CD14-positive monocyte (primary cell): Measurements from ENCODE around the gene SMARCD2. TPM values are rescaled to one million over a fixed set of nuclear protein-coding genes. Genes with fewer than 3 reads are reported as not detected.
A peak's percentile ranks its signal among the peaks of the same experiment; 100 is the strongest.

ENCODE experiments used
- DNase-seq, 3 donors: peaks; one replicate each; pipeline ENCODE4 v3.0.0-alpha.2; 2011 to 2022
- H2AFZ ChIP-seq: 2 replicates; pipeline ENCODE4 v1.6.0; 2012; ENCODE audit warnings: mild to moderate bottlenecking, low read depth, low read length, inconsistent platforms; ENCODE audit not compliant: insufficient read depth, poor library complexity, severe bottlenecking
- H3K27ac ChIP-seq, 2 donors: 1 replicate in 1 of 2; 2 replicates in 1 of 2; pipeline ENCODE4 v1.5.1; 2012 to 2013; ENCODE audit warnings: low read length in 2 of 2, control low read depth in 1 of 2, inconsistent platforms in 1 of 2, low read depth in 1 of 2, mild to moderate bottlenecking in 1 of 2
- H3K27me3 ChIP-seq, 2 donors: one replicate each; pipeline versions ENCODE4 v1.6.0 to v1.6.1; 2011 to 2013; ENCODE audit warnings: low read length in 2 of 2; ENCODE audit not compliant: control insufficient read depth in 2 of 2, insufficient read depth in 2 of 2
- H3K36me3 ChIP-seq, 2 donors: replicated peaks in 1 of 2; 1 replicate in 1 of 2; 2 replicates in 1 of 2; pipeline versions ENCODE4 v1.5.1 to v1.6.1; 2012 to 2013; ENCODE audit warnings: low read length in 2 of 2, control low read depth in 1 of 2, inconsistent platforms in 1 of 2, mild to moderate bottlenecking in 1 of 2; ENCODE audit not compliant: insufficient read depth in 2 of 2, control insufficient read depth in 1 of 2
- H3K4me1 ChIP-seq, 2 donors: 1 replicate in 1 of 2; 2 replicates in 1 of 2; pipeline versions ENCODE4 v1.5.1 to v1.6.1; 2012 to 2013; ENCODE audit warnings: low read length in 2 of 2, control low read depth in 1 of 2, inconsistent platforms in 1 of 2, mild to moderate bottlenecking in 1 of 2, moderate library complexity in 1 of 2; ENCODE audit not compliant: insufficient read depth in 2 of 2, control insufficient read depth in 1 of 2
- H3K4me2 ChIP-seq: replicated peaks from 2 replicates; pipeline ENCODE3; 2012; ENCODE audit warnings: low read length, moderate library complexity, mild to moderate bottlenecking; ENCODE audit not compliant: poor library complexity, severe bottlenecking; ENCODE audit errors: extremely low read depth
- H3K4me3 ChIP-seq, 3 experiments: fragments of 200-600 bp in 1 of 3; sonication (generic) in 1 of 3; replicated peaks in 1 of 3; 1 replicate in 2 of 3; 2 replicates in 1 of 3; pipeline ENCODE4 v1.5.1; 2011 to 2013; ENCODE audit warnings: low read length in 3 of 3, mild to moderate bottlenecking in 3 of 3, control low read depth in 2 of 3, low read depth in 2 of 3, inconsistent platforms in 1 of 3, moderate library complexity in 1 of 3
- H3K79me2 ChIP-seq: 2 replicates; pipeline ENCODE4 v1.6.0; 2012; ENCODE audit warnings: mild to moderate bottlenecking, control low read depth, inconsistent platforms, low read length, moderate library complexity; ENCODE audit not compliant: insufficient read depth
- H3K9ac ChIP-seq: 2 replicates; pipeline ENCODE4 v1.6.0; 2017; ENCODE audit warnings: low read length, mild to moderate bottlenecking; ENCODE audit not compliant: insufficient read depth, poor library complexity, severe bottlenecking
- H3K9me3 ChIP-seq, 2 donors: replicated peaks in 1 of 2; 1 replicate in 1 of 2; 2 replicates in 1 of 2; pipeline versions ENCODE4 v1.5.1 to v1.6.1; 2012 to 2013; ENCODE audit warnings: low read length in 2 of 2, control low read depth in 1 of 2; ENCODE audit not compliant: control insufficient read depth in 1 of 2, insufficient read depth in 1 of 2
- H4K20me1 ChIP-seq: 2 replicates; pipeline ENCODE4 v1.6.0; 2012; ENCODE audit warnings: mild to moderate bottlenecking, low read length, control low read depth, moderate library complexity; ENCODE audit not compliant: insufficient read depth
- H3K27ac Mint-ChIP-seq, 7 donors: one replicate each; pipeline ENCODE4 v1.8.0; 2020; ENCODE audit warnings: mild to moderate bottlenecking in 7 of 7, mixed read lengths in 7 of 7, moderate library complexity in 6 of 7, inconsistent platforms in 2 of 7
- H3K27me3 Mint-ChIP-seq, 3 donors: one replicate each; pipeline ENCODE4 v1.8.0; 2021 to 2022; ENCODE audit warnings: low read depth in 3 of 3, mild to moderate bottlenecking in 3 of 3, mixed read lengths in 3 of 3, moderate library complexity in 3 of 3, inconsistent platforms in 1 of 3
- H3K36me3 Mint-ChIP-seq, 2 donors: one replicate each; pipeline ENCODE4 v1.8.0; 2020; ENCODE audit warnings: mixed read lengths in 2 of 2, inconsistent platforms in 1 of 2, mild to moderate bottlenecking in 1 of 2
- H3K4me1 Mint-ChIP-seq: one replicate; pipeline ENCODE4 v1.8.0; 2020; ENCODE audit warnings: mild to moderate bottlenecking, mixed read lengths
- H3K4me3 Mint-ChIP-seq, 2 donors: one replicate each; pipeline ENCODE4 v1.8.0; 2020; ENCODE audit warnings: mild to moderate bottlenecking in 2 of 2, mixed read lengths in 2 of 2, moderate library complexity in 1 of 2
- H3K9me3 Mint-ChIP-seq, 7 donors: one replicate each; pipeline ENCODE4 v1.8.0; 2020 to 2022; ENCODE audit warnings: mixed read lengths in 7 of 7, mild to moderate bottlenecking in 6 of 7, moderate library complexity in 6 of 7, inconsistent platforms in 2 of 7
- WGBS: methylation state at CpG from one replicate; pipeline ENCODE4 v1.1.5; 2013; ENCODE audit warnings: missing lambda C conversion rate; ENCODE audit not compliant: insufficient coverage; 5-methylcytosine and 5-hydroxymethylcytosine counted together
- intact Hi-C, 2 donors: fragments of 100-400 bp; cut with micrococcal nuclease; formaldehyde crosslinking; loops; one replicate each; pipeline versions ENCODE4 v1.15.0 to v1.15.1; 2023
- polyA plus RNA-seq, 3 donors: library from polyadenylated mRNA; depleted of rRNA in 1 of 3; unstranded in 2 of 3; stranded (reverse) in 1 of 3; fragments of 300-500 nt in 2 of 3; fragments of >200 nt in 1 of 3; fragmentation: Illumina TruSeq in 2 of 3; gene quantifications; 1 replicate in 2 of 3; 2 replicates in 1 of 3; pipeline ENCODE4 v1.2.3, GENCODE V29; 2012 to 2021
- TF ChIP-seq, protein P1 (sequence below): fragments of 200-600 bp; IDR thresholded peaks from one replicate; pipeline ENCODE4 v1.8.0; 2022; ENCODE audit warnings: antibody characterized with exemption, mild to moderate bottlenecking

The SMARCD2 gene
- polyA plus RNA-seq, 3 donors: 60.2 to 77.9 (median 64.0) TPM

DNA sequence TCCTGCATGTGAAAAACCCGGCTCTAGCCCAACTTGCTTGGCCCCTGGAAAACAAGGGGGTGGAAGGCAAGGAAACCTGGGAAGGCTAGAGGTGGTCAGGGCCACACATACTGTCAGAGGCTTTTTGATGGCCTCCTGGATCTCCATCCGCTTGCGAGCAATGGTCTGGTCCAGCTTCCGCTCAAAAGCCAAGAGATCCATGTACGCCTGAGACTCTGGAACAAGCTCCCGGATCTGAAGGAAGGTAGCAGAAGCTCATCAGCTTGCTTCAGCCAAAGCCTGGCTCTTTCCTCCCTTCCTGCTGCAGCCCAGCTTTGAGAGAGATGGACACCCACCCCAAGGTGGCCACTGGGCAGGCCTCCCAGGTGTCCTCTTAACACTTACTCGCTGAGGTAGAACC is 5.7 kb downstream of the SMARCD2 start:
- no peak overlapping the region for H3K9ac ChIP-seq
- no peak for DNase-seq
- 98% methylated on average over 6 of the region's 7 CpGs for WGBS
- H3K9me3 Mint-ChIP-seq: no peaks in the 10 kb centered on the region
- peaks cover 44 to 59% of the 10 kb centered on the region in 2 donors for H3K36me3 Mint-ChIP-seq
- intact Hi-C loops: no loop called here
- no peaks in the 10 kb centered on the region for H3K27me3 ChIP-seq
- no peak overlapping the region for H3K4me3 ChIP-seq
- no peak overlapping the region for H3K4me3 Mint-ChIP-seq
- peaks cover 0 to 1% (median under 1%) of the 10 kb centered on the region in 3 donors for H3K27me3 Mint-ChIP-seq
- no peak overlapping the region for H2AFZ ChIP-seq
- no peak overlapping the region for H3K27ac ChIP-seq
- TF ChIP-seq, protein P1, sequence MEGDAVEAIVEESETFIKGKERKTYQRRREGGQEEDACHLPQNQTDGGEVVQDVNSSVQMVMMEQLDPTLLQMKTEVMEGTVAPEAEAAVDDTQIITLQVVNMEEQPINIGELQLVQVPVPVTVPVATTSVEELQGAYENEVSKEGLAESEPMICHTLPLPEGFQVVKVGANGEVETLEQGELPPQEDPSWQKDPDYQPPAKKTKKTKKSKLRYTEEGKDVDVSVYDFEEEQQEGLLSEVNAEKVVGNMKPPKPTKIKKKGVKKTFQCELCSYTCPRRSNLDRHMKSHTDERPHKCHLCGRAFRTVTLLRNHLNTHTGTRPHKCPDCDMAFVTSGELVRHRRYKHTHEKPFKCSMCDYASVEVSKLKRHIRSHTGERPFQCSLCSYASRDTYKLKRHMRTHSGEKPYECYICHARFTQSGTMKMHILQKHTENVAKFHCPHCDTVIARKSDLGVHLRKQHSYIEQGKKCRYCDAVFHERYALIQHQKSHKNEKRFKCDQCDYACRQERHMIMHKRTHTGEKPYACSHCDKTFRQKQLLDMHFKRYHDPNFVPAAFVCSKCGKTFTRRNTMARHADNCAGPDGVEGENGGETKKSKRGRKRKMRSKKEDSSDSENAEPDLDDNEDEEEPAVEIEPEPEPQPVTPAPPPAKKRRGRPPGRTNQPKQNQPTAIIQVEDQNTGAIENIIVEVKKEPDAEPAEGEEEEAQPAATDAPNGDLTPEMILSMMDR: no peak
- H3K4me2 ChIP-seq: no peak overlapping the region
- peaks cover 48 to 61% of the 10 kb centered on the region in 2 donors for H3K36me3 ChIP-seq
- H3K27ac Mint-ChIP-seq: peak overlapping the region in 5 of 7 donors; percentile 28 to 74 (median 53)
- peaks cover 46% of the 10 kb centered on the region for H3K4me1 Mint-ChIP-seq
- peaks cover 97% of the 10 kb centered on the region for H4K20me1 ChIP-seq
- no peaks in the 10 kb centered on the region for H3K9me3 ChIP-seq
- peaks cover 79% of the 10 kb centered on the region for H3K79me2 ChIP-seq
- peaks cover 40 to 48% of the 10 kb centered on the region in 2 donors for H3K4me1 ChIP-seq

DNA sequence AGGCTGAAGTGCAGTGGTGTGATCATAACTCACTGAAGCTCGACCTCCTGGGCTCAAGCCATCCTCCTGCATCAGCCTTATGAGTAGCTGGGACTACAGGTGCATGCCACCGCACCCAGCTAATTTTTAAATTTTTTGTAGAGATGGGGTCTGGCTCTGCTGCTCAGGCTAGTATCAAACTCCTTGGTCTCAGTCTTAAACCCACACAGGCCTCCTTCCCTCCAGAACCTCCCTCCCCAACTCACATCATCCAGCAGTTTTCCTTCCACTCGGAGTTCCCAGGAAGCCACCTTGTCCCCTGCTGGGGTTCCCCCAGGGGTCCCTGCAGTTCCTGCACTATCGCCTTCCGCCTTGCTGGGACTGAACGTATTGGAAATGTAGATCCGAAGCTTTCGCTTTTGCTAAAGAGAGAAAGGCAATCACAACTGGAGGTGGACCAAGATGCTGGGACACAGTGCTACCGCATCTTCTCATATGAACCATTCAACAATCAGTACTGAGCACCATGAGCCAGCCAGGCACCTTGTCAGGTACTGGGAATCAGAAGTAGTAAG is 7.2 kb downstream of the SMARCD2 start:
- intact Hi-C loops: no loop called here
- WGBS: 88% methylated on average over 9 of the region's 9 CpGs
- Mint-ChIP-seq H3K27ac (peak overlapping the region in 6 of 7 donors; percentile 15 to 81 (median 62)), H3K4me1 (peaks cover 35% of the 10 kb centered on the region), H3K4me3 (no peak overlapping the region), H3K36me3 (peaks cover 59 to 70% of the 10 kb centered on the region in 2 donors), H3K27me3 (peaks cover 0 to 1% (median 0%) of the 10 kb centered on the region in 3 donors), H3K9me3 (no peaks in the 10 kb centered on the region)
- Histone ChIP-seq H3K36me3 (peaks cover 64 to 76% of the 10 kb centered on the region in 2 donors), H3K4me1 (peaks cover 24 to 32% of the 10 kb centered on the region in 2 donors), H3K27ac (peak overlapping the region in 1 of 2 donors; percentile 56), H3K4me2 (no peak overlapping the region), H3K27me3 (no peaks in the 10 kb centered on the region), H3K4me3 (no peak overlapping the region), H3K9ac (no peak overlapping the region), H3K79me2 (peaks cover 65% of the 10 kb centered on the region), H2AFZ (no peak overlapping the region), H3K9me3 (no peaks in the 10 kb centered on the region), H4K20me1 (peaks cover 95% of the 10 kb centered on the region)
- no peak for DNase-seq
- TF ChIP-seq, protein P1: peak; percentile 13
